D721Med (cell line): ENCODE data around the gene VIPR2.
"Not testable (repeated sequence)": the region's sequence is repeated elsewhere in the genome, so short reads cannot be mapped to it uniquely, and the experiment has no call there.

Experiments used
- DNase-seq: peaks from one replicate; pipeline ENCODE4 v3.0.0; 2011; ENCODE audit warnings: low spot score; ENCODE audit not compliant: insufficient read length
- FAIRE-seq: peaks from 2 replicates; lab custom pipeline; 2011; peaks lifted over from hg19 to GRCh38; lab: Jason Lieb, UNC
- TF ChIP-seq, protein P1 (sequence below): IDR thresholded peaks from 2 replicates; pipeline ENCODE4 v1.5.1; 2012; ENCODE audit warnings: mild to moderate bottlenecking, control low read depth; ENCODE audit not compliant: insufficient read depth; ENCODE audit errors: missing control alignments

VIPR2 gene

DNA sequence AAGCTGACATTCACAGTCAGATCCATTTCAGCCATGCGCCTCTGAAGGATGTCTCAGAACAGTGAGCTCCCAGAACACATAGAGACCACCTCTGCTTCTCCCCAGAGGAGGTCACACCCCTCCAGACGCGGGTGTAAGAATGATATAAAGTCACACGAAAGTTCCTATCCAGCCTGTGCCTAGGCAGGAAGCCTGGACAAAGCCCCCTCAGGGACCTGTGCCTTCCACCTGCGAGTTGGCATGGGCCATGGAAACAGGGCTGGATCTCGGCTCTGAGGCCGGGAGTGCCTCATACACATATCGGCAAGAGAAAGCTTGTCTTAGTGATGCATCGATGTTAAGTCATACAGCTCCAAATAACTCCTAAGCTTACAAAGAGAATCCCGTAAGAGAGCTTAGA lies 5.0 kb downstream of the VIPR2 start:
- FAIRE-seq (no peak), DNase-seq (no peak)
- TF ChIP-seq, protein P1, sequence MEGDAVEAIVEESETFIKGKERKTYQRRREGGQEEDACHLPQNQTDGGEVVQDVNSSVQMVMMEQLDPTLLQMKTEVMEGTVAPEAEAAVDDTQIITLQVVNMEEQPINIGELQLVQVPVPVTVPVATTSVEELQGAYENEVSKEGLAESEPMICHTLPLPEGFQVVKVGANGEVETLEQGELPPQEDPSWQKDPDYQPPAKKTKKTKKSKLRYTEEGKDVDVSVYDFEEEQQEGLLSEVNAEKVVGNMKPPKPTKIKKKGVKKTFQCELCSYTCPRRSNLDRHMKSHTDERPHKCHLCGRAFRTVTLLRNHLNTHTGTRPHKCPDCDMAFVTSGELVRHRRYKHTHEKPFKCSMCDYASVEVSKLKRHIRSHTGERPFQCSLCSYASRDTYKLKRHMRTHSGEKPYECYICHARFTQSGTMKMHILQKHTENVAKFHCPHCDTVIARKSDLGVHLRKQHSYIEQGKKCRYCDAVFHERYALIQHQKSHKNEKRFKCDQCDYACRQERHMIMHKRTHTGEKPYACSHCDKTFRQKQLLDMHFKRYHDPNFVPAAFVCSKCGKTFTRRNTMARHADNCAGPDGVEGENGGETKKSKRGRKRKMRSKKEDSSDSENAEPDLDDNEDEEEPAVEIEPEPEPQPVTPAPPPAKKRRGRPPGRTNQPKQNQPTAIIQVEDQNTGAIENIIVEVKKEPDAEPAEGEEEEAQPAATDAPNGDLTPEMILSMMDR, result no peak

DNA sequence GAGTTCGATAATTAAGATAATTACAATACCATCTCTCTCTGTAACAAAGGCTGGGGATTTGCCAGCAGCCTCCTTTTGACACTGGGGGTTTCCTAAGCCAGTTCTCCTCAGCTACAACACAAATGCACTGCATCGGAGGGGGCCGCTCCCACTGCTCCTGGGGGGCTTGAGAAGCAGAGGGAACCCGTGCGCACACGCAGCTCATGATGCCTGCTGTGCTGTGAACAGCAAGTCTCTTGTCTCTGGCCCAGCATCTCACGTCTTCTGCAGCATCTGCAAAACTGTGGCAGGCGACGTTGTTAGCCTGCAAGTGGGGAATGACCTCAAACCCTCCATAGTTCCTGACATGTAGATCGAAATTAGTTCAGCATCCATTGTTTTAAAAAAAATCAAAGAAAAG lies 5.5 kb downstream of the VIPR2 start:
- FAIRE-seq, result no peak
- TF ChIP-seq, protein P1, result no peak

DNA sequence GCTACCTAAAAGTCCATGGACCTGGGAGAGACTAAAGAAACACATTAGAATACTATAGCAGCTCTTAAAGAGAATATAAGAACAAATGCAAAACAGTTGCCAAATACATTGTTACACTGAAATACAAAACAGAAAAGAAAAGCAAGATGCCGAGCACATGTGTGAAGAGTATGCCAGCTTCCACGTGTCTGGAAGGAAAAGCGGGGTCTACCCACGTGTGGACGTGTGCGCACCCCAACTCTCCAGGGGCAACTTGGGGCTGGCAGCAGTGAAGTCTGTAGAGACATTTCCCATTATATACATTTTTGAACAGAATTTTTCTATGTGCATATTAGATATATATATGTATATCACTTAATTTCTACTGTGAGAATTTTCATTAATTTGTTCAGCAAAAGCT lies 6.2 kb downstream of the VIPR2 start:
- DNase-seq (no peak), FAIRE-seq (no peak)
- TF ChIP-seq, protein P1, result no peak

More for the DNA sequence above, 5.5 kb downstream of the VIPR2 start:
- no peak for DNase-seq

DNA sequence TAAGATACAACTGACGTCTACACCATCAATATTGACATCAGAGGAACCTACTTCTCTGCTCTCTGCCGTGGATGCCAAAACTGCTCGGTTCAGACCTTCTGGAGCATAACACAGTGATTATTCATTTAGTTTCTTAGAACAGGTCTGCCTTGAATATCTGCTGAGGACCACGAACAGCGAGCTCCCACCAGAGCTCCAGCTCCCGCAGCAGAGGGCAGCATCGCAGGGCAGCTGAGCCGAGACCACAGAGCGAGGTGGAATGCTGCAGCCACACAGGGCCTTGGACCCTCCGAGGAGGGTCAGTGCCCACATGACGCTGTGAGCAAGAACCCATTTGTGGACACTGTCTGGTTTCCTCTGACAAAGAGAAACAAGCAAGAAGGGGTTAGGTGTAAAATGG lies 6.8 kb downstream of the VIPR2 start:
- TF ChIP-seq, protein P1, result no peak
- no peak for DNase-seq
- no peak for FAIRE-seq

DNA sequence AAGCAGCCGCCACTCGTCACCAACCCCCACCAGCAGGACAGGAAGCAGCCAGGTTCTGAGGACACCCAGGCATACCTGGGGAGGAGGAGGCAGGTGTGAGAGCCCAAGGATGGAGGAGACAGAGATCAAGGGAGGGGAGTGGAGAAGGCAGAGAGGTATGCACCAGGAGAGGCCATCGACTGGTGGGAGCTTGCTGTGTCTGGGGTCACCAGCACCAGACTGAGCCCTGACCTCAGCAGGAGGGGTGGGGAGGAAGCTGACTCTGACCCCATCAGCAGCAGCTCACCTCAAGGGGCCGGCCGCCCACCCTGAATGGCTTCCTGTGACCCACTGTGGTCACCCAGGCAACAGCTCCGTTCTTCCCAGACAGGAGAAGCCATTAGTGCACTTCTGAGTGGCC lies 7.8 kb downstream of the VIPR2 start:
- DNase-seq (no peak), FAIRE-seq (no peak)
- TF ChIP-seq, protein P1, result no peak

DNA sequence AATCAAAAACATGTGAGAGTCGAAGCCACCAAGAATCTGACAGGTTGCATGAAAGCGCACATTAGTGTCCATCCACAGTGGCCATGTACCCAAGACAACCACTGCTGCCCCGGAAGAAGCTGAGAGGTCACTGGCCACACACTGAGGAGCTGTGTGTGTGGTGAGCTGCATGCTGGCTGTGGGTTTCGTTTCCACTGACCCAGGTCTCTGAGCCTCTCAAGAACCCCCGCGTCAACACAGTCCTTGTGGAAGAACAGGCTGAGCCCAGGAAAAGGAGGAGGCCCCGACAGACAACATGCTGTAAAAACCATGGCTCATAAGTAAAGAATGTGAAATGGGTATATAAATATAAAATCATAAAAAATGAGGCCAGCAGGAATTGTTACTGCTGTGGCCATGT lies 8.2 kb downstream of the VIPR2 start:
- DNase-seq (no peak), FAIRE-seq (no peak)
- TF ChIP-seq, protein P1, result no peak

DNA sequence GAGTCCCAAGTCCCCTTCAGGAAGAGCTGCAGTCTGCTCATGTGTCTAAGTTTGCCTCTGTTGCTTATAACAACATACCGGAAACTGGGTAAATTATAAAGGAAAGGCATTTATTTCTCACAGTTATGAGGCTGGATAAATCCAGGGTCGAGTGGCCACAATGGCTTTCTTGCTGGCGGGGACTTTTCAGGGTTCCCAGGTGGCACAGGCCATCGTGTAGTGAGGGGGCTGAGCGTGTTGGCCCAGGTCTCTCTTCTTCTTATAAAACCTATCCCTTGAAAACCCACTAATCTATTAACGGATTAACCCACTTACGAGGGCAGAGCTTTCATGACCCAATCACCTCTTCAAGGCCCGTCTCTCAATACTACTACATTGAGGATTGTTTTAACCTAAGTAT lies 8.7 kb downstream of the VIPR2 start:
- no peak for FAIRE-seq

DNA sequence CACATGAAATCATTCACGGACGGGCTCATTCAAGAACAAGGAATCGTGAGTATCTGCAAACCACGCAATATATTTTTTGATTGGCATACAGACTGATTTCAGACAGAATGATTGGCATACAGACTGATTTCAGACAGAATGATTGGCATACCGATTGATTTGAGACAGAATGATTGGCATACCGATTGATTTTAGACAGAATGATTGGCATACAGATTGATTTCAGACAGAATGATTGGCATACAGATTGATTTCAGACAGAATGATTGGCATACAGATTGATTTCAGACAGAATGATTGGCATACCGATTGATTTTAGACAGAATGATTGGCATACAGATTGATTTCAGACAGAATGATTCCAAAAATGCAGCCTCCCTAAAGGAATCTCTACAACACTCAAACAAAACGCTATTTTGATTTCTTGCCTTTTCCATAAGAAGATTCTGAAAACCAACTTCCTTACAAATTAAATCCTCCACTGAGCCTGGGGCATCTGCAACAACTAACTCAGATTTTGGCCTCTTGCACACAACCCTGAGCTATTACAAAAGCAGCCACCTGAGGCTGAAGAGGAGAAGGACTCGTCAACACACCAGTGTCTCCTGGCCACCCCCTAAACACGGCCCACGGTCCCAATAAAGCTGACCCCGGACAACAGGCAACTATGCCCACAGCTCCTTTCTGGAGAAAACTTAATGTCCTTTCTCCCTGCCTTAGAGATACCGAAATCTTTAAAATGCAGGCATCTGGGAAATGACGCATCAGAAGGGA lies 11.8 kb downstream of the VIPR2 start:
- not testable (repeated sequence) for FAIRE-seq, DNase-seq

More for the DNA sequence above, 8.7 kb downstream of the VIPR2 start:
- TF ChIP-seq, protein P1, result no peak
- DNase-seq, result no peak
